NCI-H510A (cell line): Measurements from ENCODE around the gene NAGK.
"Not testable (repeated sequence)": the region's sequence is repeated elsewhere in the genome, so short reads cannot be mapped to it uniquely, and the experiment has no call there.

Experiments used
- DNase-seq: peaks from one replicate; lab custom pipeline; 2025; lab: John Stamatoyannopoulos, UW

Gene NAGK

DNA sequence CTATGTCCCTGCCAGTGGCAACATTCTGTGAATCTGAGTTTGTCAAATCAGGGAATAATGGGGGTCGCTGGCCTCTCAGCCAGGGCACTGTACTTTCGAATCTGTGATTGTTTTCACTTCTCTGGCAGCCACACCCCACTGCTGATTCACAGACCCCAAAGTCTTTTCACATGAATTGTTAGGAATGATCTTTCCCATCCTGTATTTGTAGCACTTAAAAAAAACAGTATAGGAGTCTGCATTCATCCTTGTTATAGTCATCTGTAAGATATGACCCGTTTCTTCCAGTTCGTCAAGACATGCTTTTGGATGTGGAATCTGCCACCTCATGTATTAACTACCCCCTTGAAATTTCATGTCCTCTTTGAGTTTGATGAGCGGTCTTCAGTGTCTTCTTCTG is 928 bp downstream of the NAGK start:
- DNase-seq, result no peak

- DNase-seq, result peak; percentile 25
Observed at GRCh38 chr2:71070294-71071093, 2.0 kb downstream of the NAGK start.

DNA sequence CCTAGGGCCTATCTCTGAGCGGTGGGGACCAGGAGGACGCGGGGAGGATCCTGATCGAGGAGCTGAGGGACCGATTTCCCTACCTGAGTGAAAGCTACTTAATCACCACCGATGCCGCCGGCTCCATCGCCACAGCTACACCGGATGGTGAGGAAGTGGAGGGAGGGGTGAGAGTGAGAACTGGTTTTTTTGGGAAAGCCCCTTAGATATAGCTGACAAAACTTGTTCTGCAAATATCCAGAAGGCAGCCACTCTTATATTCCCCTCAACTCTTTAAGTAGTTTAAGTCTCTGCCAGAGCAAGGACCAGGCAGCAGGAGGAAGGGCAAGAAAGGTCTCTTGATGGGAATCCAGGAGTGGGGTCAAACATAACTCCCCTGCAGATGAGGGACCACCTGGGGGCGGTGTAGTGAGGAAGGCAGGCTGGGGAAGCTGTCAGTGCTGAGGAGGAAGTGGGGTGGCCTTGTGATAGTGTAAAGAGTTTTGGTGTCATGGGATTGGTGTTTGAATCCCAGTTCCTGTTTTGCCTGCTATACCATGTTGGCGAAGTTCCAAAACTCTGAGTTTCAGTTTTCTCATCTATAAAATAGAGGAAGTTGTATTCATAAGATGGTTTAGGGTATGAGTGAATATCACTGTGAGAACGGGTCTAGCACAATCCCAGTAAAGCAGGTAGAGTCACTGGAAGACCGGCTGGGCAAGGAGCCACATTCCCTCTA is 3.4 kb downstream of the NAGK start:
- no peak for DNase-seq

DNA sequence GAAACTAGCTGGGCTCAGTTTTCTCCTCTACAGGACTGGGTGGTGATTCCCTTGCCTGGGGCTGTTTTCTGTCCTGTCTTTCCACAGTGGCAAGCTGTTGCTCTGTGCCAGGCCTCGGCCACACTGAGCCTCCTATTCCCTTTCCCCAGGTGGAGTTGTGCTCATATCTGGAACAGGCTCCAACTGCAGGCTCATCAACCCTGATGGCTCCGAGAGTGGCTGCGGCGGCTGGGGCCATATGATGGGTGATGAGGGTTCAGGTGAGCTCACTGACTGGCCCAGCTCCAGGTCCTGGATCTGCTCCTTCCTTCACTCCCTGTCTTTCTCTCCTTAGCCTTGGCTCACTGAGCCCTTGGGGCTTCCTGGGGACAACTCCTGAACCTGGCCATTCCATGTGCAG is 4.0 kb downstream of the NAGK start:
- DNase-seq, result no peak

DNA sequence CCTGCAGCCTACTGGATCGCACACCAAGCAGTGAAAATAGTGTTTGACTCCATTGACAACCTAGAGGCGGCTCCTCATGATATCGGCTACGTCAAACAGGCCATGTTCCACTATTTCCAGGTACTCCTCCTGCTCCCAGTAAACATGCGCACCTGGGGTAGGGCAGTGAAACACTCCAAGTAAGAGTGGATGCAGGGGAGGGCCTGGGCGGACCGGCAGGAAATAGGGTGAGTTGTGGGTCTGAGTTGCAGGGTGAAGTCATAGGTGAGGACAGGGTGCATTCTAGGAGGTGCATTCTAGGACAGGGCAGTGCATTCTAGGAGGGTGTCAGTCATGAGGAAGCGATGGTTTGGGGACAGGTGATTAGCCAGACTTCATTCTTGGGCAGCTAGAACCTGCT is 5.0 kb downstream of the NAGK start:
- no peak for DNase-seq

DNA sequence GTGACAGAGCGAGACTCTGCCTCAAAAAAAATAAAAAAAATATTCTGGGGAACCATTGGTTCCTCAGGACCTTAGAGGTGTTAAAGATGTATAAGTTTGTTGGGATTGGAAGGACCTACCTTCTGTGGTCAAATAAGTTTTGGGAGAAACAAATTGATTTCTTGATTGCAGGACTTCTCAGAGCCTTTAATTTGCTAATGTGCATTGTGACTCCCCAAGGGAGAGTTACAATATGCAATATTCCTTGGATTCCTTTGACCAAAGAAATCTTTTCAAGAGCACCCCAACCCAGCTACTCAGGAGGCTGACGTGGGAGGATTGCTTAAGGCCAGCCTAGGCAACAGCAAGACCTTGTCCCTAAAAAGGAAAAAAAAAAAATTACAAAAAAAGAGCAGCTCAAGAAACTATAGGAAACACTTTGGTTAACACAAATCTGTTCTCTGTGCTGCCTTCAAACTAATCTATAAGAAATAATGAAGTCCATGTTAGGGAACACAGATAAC is 6.5 kb downstream of the NAGK start:
- no peak for DNase-seq

DNA sequence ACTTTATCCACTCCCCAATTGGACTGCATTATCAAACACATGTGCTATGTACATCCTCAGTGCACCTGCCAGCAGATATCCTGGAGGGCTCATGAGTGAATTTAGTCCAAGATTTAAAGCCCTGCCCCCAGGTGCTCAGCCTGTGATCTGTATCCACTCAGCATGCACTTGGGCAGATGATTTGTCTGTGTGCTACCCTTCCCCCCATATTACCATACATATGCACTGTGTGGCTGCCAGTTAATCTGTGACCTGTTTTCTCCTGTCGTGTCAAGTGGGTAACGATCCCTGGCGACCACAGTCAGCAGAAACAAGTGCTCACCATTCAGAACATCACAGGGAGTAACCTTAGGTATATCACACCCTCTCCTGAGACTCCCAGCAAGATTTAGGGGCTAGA is 10.2 kb downstream of the NAGK start:
- DNase-seq, result peak; percentile 59

DNA sequence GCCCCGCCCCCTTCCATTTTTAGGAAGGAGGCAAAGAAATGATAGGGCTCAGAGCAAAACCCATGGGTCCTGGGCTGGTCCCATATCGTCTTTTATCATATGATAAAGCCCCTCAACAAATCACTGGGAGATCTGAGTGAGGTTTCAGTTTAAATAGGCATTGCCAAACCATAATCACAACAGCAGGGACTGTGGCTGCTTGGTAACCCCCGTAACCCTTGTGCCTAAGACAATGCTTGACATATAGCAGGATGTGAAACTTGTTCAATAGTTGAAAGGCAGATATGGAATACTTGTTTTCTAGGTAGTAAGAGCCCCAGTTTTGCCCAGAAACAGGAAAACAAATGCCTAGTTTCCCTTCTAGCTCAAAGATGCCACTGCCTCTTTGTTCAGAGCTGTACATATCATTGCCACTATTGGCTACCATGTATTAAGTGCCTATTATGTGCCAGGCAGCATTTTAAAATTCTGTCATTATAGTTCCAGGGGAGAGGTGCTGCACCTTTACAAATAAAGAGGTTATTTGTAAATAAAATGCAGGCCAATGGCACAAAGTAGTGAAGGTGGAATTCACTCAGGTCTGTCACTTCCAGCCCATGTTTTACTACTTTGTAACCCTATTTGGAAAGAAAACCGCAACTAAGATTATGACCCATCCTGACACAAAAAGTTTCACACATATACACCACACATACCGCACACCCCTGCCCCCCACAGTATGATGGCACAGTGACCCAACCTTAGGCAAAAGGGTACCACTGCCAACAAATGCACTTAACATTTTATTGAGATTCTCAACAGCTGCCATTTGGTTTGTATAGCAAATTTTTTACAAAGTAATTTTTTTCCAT is 14.2 kb downstream of the NAGK start:
- no peak for DNase-seq

GRCh38 chr2:71083297-71083696 is 14.8 kb downstream of the NAGK start:
- DNase-seq, result not testable (repeated sequence)

GRCh38 chr2:71083752-71084312 is 15.4 kb downstream of the NAGK start:
- DNase-seq, result not testable (repeated sequence)

GRCh38 chr2:71085325-71086003 is 17.0 kb downstream of the NAGK start:
- not testable (repeated sequence) for DNase-seq

DNA sequence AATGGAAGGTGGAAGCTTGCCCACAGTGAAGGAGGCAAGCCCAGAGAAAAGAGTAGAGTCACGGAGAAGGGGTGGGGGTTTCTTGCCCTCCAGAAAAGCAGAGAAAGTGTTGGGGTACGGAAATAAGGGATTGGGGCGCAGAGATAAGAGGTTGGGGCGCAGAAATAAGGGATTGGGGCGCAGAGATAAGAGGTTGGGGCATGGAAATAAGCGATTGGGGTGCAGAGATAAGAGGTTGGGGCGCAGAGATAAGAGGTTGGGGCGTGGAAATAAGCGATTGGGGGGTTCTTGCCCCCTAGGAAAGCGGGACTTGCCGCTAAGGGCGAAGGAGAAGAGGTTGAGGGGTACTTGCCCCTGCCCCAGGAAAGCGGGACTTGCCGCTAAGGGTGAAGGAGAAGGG is 21.0 kb downstream of the NAGK start:
- DNase-seq, result not testable (repeated sequence)

GRCh38 chr2:71091808-71092207 is 23.4 kb downstream of the NAGK start:
- DNase-seq, result not testable (repeated sequence)

DNA sequence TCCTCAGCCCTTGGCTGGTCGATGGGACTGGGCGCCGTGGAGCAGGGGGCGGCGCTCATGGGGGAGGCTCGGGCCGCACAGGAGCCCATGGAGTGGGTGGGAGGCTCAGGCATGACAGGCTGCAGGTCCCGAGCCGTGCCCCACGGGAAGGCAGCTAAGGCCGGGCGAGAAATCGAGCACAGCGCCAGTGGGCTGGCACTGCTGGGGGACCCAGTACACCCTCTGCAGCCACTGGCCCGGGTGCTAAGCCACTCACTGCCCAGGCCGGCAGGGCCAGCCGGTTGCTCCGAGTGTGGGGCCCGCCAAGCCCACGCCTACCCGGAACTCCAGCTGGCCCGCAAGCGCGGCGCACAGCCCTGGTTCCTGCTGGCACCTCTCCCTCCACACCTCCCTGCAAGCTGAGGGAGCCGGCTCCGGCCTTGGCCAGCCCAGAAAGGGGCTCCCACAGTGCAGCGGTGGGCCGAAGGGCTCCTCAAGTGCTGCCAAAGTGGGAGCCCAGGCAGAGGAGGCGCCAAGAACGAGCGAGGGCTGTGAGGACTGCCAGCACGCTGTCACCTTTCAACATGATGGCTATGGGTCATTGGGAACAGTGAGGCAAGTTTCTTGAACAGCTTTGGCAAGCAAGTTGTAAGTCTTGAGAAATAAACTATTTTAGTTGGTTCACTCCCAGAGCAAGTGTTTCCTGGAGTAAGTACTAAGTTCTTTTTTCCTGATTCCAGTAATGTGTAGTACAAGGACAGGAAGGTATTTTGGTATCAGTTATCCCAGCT is 24.2 kb downstream of the NAGK start:
- DNase-seq, result not testable (repeated sequence)

- DNase-seq, result peak; percentile 30
Observed at GRCh38 chr2:71100195-71100964, 31.9 kb downstream of the NAGK start.

DNA sequence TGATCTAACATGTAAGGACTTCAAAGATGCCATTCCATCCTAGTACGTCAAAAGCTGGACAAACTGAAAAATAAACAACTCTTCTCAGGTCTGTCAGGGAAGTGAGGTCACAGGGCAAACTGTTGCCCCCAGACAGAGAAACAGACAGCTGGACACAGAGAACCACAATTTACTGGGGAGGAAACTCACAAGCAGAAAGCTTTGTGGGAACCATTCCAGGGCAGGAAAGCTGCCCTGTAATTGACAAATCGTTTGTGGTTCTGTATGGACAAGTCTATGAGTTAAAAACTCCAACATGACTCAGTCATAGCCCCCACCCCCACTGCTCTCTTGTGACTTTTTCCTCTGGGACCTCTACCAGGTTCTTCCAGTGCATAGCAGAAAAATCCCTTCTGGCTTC is 33.2 kb downstream of the NAGK start:
- DNase-seq, result no peak

DNA sequence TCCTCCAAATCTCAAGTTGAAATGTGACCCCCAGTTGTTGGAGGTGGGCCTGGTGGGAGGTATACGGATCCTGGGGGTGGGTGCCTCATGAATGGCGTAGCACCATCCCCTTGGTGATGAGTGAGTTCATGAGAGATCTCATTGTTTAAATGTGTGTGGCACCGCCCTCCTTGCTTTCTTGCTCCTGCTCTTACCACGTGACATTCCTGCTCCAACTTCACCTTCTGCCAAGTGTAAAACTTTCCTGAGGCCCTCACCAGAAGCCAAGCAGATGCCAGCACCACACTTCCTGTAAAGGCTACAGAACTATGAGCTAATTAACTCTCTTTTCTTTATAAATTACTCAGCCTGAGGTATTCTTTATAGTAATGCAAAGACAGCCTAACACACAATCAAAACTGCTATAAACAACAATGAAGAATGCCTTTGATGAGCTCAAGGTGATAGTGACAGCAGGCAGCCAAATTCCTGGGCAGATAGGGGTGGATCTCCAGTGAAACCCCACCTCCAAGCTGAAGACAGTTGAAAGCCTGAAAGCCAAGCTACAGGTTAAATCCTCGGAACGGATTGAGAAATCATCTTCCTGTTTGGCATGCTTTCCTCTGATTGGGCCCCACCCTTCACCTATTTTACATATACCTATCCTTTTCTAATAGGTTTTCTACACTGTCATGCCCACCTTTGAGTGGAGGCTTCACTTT is 34.7 kb downstream of the NAGK start:
- DNase-seq, result no peak

GRCh38 chr2:71103809-71104208 is 35.4 kb downstream of the NAGK start:
- no peak for DNase-seq

- DNase-seq, result not testable (repeated sequence)
Observed at GRCh38 chr2:71106463-71106862, 38.0 kb downstream of the NAGK start.
